Renal cortex interstitium (tissue), 11 donors: ENCODE data around the gene MYL6B. TPM values are rescaled to one million over a fixed set of nuclear protein-coding genes. Genes with fewer than 3 reads are reported as not detected.
"Not testable (repeated sequence)": the region's sequence is repeated elsewhere in the genome, so short reads cannot be mapped to it uniquely, and the experiment has no call there.

Source experiments
- DNase-seq, 11 donors: peaks; one replicate each; pipeline ENCODE4 v3.0.0-alpha.2; 2013; ENCODE audit warnings: low read depth in 9 of 11, low spot score in 4 of 11; ENCODE audit errors: extremely low read depth in 1 of 11
- polyA plus RNA-seq, 3 donors: library from polyadenylated mRNA; unstranded; fragments of 120-200 nt; gene quantifications; one replicate each; pipeline ENCODE4 v1.2.1, GENCODE V29; 2013; ENCODE audit not compliant: insufficient read length in 3 of 3

MYL6B gene
- polyA plus RNA-seq, 3 donors, result 164 to 191 (median 165) TPM

DNA sequence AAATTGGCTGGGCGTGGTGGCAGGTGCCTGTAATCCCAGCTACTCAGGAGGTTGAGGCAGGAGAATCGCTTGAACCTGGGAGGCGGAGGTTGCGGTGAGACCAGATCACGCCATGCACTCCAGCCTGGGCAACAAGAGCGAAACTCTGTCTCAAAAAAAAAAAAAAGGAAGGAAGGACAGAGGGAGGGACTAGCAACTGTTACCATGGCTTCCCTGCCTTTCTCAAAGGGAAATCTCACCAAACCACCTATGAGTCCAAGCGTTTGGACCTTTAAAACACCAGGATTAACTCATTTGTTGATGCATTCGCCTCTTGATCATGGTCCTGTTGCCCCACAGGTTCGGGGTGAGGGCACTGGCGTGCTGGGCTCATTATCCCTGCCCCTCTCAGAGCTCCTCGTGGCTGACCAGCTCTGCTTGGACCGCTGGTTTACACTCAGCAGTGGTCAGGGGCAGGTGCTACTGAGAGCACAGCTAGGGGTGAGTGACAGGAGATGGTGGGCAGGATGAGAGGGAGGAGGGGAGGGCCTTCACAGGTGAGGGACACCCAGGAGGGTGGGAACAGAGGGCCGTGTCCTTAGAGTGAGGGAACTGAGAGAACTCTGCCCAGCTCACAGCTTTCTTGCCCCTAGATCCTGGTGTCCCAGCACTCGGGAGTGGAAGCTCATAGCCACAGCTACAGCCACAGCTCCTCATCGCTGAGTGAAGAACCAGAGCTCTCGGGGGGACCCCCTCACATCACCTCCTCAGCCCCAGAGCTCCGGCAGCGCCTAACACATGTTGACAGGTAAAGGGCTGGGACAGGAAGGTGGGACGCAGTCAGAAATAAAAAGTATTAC, 10.2 kb upstream of the MYL6B start:
- DNase-seq, result no peak

DNA sequence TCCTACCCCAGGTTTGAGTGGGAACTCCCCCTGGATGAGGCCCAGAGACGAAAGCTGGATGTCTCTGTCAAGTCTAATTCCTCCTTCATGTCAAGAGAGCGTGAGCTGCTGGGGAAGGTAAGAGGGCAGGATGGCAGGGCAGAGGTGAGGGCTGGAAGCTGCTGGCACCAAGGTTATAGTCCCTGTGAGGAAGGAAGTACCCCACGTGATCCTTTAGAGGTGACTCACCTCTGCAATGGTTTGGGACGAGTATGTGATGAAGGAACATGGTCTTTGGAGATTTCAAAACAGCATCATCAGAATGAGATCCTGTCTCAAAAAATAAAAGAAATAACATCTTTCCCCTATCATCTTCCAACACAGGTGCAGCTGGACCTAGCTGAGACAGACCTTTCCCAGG, 9.2 kb upstream of the MYL6B start:
- DNase-seq, result no peak

DNA sequence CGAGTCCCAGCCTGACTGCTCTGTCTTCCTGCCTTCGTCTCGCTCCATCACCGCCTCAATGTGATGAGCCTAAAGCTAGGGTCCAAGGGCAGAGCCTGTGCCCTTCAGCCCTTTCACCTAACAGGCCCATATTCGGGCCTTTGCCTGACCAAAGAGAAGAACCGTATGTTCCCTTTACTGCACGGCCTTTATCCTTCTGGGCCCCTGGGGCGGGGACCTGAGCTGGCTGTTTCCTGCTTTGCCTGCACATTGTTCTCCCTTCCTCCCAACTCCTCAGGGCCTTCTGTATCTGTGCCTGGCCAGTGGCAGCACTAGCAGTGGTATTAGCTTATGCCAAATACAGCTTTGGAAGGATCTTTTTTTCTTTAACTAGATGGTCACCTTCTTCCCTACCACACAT, 8.5 kb upstream of the MYL6B start:
- no peak for DNase-seq

DNA sequence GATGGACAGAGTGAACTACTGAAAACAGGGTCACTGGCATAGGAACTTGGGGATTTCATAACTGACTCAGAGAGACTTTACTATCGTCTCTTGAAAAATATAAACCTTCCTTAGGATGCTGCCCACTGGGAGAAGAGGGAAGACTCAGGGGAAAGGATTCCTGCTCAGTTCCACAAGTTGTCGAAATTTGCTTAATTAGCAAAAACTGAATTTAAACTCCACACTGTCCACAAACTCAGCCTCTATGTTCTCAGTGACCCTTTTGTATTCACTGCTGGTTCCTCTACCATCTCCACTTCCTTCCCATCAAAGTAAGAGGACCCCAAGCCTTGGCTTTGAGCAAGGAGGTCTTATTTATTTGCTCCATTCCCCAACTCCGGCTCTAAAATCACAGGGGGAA, 7.2 kb upstream of the MYL6B start:
- DNase-seq, result no peak

DNA sequence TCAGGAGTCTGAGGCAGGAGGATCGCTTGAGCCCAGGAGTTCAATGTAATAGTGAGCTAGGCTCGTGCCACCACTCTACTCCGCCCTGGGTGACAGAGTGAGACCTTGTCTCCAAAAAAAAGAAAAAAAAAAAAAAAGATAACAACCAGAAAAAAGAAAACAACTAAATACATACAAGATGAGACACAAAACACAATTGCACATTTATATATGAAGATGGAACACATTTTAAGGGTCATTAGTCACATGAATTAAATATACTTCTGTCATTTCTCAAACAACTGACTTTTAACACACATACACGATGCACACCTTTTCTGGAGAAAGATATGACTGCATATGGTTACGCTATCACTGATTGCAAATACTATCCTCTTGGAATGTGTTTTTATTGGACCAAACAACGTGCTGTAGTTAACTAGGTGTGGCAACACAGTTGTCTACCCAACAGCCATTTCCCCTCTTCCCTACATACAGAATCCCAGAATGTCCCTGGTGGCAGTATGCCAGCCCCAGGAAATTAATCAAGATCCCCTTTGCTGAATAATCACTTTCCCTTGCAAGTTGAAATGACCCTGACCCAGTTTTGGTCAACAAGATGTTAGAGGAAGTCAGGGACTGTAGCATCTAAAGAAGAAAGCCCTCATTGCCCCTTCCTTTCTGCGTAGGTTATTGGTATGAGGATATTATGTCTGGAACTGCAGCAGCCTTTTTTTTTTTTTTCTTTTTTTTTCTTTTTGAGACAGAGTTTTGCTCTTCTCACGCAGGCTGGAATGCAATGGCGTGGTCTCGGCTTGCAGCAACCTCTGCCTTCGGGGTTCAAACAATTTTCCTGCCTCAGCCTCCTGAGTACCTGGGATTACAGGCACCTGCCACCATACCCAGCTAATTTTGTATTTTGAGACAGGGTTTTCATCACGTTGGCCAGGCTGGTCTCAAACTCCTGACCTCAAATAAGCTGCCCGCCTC, 5.6 kb upstream of the MYL6B start:
- DNase-seq, result peak in 1 of 11 donors; percentile 46

DNA sequence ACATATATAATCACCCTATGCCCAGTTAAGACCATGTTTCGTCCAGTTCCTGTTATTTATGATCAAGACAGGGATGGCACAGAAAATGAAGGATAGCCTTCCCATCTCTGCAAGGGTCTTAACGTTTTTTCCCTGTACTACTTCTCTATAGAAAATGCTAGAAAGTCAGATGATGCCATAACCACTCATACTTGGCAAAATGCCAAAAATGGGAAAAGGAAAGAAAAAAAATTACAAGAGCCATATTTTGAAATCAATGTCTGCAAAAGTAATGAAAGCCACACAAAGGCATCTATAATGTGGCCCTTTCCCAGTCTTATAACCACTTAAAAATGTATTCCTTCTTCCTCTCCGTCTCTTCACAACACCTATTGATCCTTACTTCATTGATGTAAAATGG, 1.8 kb upstream of the MYL6B start:
- no peak for DNase-seq

DNA sequence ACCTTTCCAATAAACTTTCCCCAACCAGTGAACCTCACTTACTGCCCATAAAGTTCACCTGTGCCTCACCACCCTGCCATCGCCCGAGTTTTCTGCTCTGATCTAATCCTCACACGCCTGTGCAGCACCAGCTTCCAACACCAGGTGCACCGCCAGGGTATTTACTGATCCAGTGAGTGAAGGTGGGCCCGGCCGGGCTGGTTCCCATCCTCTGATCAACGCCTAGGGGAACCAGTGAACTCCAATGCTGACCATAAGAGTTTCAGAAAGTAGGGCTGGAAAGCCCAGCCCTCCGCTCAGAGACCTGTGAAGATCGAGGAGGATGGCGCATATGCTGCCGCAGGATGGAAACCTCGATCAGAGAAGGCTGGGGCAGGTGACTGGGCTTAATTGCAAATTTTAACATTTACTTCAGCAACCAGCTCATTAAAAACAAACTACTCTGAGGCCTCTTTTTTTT, 685 bp upstream of the MYL6B start:
- peak in 1 of 11 donors; percentile 43 for DNase-seq

DNA sequence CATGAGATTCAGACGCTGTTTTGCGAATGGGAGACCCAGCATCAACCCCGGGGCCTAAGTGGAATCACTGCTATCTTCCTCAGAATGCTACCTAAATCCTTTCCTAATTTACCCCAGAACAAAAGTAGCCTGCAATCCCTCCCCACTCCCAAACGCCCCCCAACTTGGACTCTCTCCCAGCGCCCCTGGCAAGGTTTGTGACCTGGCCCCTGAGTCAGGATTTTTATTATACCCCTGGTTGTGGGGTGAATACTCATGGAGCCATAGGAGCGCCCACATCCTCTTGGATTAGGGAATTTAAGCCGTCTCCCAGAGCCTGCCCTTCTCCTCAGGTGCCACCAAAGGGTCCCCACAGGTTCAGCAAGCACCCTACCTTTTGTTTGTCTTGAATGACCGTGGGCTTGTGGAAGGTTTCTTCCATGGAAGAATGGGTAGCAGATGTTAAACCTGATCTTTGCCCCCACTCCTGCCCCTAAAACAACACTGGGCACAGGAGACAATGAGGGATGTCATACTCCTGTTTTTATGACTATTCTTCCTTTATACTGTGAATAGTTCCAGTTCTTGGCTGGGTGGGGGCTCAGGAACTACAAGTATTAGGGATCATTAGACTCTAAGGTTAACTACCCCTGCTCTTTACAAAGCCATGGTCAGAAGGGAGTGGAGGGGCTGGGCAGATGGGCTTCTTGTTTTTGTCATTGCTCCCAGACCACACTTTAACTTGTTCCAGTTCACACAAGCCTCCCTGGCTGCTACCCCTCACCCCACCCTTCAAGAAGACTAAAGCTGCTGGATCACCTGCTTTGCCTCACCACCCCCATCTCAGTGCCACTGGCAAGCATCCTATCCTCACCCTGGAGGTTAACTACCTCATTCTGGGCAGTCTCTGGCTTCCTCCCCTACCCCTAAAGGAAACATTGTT, 630 bp downstream of the MYL6B start:
- DNase-seq, result no peak

DNA sequence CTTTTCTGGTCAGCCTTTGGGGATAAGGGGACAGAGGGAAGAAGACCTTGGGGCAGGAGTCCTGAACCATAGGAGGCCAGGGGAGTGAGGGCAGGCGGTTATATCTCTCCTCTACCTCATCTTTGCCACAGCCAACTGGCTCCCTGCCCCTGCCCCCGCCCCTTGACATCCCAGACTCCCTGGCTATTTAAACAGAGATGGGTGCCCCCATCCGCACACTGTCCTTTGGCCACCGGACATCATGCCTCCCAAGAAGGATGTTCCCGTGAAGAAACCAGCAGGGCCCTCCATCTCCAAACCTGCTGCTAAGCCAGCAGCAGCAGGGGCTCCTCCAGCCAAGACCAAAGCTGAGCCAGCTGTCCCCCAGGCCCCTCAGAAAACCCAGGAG, 1.3 kb downstream of the MYL6B start:
- no peak for DNase-seq

DNA sequence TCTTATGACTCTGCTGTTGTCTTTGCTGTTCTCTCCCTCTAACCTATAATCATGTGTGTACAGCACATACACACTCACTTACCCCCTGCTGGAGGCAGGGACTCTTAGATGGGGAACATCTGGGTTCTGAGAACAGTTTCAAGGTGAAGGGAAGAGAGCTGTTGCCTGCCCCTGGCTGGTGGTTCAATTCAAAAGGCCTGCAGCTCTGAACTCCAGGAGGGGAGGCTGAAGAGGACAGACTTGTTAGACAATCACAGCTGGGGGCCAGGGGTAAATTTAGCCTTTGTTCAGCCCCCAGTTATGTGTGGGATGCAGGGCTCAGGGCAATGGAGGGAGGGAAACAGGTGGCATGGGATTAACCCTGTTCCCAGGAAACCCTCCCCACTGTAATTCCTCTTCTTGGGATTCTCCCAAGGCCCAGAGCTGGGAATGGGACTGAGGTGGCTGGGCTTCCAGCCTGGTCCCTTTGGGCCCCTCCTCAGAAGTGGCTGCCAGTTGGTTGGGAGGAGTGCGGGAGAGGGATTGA, 1.9 kb downstream of the MYL6B start:
- DNase-seq, result no peak

DNA sequence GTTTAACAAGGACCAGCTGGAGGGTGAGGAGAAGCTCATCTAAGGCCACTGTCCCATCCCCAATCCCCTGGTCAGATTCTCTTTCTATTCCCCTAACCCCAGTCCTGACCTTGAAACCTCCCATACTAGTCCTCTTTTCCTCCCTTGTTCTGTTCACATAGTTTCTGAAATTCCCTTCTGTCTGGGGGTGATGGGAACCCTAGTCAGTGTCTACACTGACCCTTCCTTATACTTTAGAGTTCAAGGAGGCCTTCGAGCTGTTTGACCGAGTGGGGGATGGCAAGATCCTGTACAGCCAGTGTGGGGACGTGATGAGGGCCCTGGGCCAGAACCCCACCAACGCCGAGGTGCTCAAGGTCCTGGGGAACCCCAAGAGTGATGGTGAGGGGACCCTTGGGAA, 2.4 kb downstream of the MYL6B start:
- no peak for DNase-seq

DNA sequence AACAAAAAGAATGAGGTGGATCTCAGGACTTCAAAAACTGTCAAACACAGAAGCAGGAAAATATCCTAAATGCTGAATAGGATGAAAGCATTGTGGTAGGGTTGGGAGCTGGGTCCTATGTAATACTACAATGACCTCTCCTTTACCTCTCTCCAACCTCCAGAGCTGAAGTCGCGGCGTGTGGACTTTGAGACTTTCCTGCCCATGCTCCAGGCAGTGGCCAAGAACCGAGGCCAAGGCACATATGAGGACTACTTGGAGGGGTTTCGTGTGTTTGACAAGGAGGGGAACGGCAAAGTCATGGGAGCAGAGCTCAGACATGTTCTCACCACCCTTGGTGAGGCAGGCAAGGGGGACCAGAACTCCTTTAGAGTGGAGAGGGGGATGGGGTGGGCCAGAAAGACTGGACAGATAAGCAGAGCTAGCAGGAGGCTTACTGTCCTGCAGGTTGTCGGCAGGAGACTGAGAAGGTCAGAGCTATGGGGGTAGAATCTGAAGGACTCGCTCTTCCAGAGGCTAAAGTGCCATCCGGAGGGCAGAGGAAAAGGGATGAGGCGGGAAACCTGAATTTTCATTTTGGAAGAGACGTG, 3.0 kb downstream of the MYL6B start:
- DNase-seq, result no peak

DNA sequence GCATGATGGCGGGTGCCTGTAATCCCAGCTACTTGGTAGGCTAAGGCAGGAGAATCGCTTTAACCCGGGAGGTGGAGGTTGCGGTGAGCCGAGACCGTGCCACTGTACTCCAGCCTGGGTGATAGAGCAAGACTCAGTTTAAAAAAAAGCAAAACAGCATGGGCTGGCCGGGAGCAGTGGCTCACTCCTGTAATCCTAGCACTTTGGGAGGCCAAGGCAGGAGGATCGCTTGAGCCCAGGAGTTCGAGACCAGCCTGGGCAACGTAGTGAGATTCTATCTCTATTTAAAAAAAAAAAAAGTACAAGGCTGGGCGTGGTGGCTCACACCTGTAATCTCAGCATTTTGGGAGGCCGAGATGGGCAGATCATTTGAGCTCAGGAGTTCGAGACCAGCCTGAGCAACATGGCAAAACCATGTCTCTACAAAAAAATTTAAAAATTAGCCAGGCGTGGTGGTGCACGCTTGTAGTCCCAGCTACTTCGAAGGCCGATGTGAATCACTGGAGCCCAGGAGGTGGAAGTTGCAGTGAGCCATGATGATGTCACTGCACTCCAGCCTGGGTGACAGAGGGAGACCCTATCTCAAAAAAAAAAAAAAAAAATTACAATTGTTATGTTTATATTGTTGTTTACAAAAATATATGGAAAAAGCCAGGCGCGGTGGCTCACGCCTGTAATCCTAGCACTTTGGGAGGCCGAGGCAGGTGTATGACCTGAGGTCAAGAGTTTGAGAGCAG, 4.2 kb downstream of the MYL6B start:
- DNase-seq, result not testable (repeated sequence)

DNA sequence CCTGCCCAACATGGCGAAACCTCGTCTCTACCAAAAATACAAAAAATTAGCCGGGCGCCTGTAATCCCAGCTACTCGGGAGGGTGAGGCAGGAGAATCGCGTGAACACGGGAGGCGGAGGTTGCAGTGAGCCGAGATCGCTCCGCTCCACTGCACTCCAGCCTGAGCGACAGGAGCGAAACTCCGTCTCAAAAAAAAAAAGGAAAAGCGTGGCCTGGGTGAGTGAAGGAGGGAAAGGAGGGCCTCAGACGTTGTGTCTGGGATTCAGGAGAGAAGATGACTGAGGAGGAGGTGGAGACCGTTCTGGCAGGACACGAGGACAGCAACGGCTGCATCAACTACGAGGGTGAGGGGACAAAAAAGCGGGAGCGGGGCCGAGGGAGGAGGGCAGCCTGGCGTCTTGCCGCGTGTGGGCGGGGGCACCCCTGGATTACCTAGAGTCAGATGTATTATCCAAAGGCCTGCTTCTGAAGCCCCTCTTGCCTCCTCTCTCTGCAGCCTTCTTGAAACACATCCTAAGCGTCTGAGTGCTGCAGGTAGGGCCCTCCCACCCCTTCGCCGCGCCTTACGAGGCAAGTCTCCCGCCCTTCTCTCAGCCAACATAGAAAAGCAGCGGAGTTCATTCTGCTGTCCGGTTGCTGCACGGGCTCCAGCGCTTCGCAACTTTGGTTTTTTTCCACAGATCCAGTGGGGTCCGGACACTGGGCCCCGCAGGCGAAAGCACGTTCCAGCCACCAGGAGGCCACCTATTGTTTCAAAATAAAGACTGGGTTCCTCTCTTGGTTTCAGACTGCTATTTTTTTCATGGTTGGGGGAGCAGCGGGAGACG, 5.0 kb downstream of the MYL6B start:
- DNase-seq, result peak; percentile 73 to 91 (median 83)

DNA sequence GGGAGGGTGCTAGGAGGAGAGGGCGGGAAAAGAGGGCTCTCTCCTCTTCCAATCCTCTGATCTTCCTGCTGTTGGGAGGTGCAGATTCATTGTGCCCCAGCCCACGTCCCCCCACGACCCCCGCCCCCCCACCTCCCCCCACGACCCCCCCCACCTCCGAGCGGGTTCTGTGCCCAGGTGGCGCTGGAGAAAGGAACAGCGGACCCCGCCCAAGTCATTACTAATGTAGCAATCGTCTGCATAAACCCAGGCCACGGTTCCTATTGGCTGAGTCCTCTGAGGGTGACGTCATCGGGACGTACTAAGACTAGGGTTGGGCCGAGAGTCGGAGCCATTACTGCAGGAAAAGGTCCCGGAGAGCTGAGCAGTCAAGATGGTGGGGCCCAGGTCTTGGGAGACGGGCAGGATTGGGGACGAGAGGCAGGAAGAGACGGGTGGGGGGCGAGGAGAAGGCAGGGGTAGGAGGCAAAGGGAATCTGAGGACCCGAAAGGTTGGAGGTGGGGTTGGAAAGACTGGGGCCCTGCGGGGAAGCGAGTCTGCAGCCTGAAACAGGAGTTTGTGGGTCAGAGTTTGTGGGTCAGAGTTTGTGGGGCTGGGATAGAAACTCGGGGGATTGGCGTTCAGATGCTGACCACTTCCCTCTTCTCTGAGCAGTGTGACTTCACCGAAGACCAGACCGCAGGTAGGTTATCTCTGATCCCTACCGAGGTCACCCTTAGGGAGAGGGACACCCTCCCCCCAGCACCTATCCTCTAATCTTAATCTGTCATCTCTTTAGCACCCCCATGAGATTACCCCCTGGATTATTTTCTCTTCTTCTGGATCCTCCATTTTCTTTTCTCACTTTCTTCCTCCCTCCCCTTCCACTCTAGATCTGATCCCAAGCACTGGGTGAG, 5.9 kb downstream of the MYL6B start, which contains the start of gene MYL6:
MYL6 (plus strand) TSS at position 331 of the 897 bp plus-strand sequence; CDS start at position 374, 43 bp downstream.
- DNase-seq, result peak; percentile 93 to 99 (median 97)
